Mesothelial cell of epicardium (in vitro differentiated cells): ENCODE measurements around the gene DLK1. TPM values are rescaled to one million over a fixed set of nuclear protein-coding genes. Genes with fewer than 3 reads are reported as not detected.
A peak's percentile ranks its signal among the peaks of the same experiment; 100 is the strongest.

Experiments used
- DNase-seq, 2 experiments: peaks; one replicate each; pipeline ENCODE4 v3.0.0; 2021; ENCODE audit warnings: low spot score in 2 of 2; ENCODE audit not compliant: unreplicated experiment in 2 of 2
- H3K27ac Mint-ChIP-seq: 2 replicates; pipeline ENCODE4 v1.8.0; 2021; ENCODE audit warnings: mixed read lengths
- H3K27me3 Mint-ChIP-seq: 2 replicates; pipeline ENCODE4 v1.8.0; 2021; ENCODE audit warnings: low read depth, mixed read lengths
- H3K36me3 Mint-ChIP-seq: 2 replicates; pipeline ENCODE4 v1.8.0; 2021; ENCODE audit warnings: mixed read lengths
- H3K4me1 Mint-ChIP-seq: 2 replicates; pipeline ENCODE4 v1.8.0; 2021; ENCODE audit warnings: mixed read lengths
- H3K4me3 Mint-ChIP-seq: 2 replicates; pipeline ENCODE4 v1.8.0; 2021; ENCODE audit warnings: mild to moderate bottlenecking, moderate library complexity, mixed read lengths
- H3K9me3 Mint-ChIP-seq: 2 replicates; pipeline ENCODE4 v1.8.0; 2021; ENCODE audit warnings: mixed read lengths
- CTCF ChIP-seq: fragments of 200-600 bp; sonication (generic); IDR thresholded peaks from one replicate; pipeline ENCODE4 v1.5.0; 2021; ENCODE audit warnings: antibody characterized with exemption; ENCODE audit not compliant: unreplicated experiment
- total RNA-seq: library from RNA; stranded (reverse); gene quantifications from 3 replicates; pipeline ENCODE4 v1.2.1, GENCODE V29; 2021

The DLK1 gene
- total RNA-seq, 1 donor from 2014 or later: 1,080 TPM

GRCh38 chr14:100723135-100723829, 3.4 kb upstream of the DLK1 start:
- Mint-ChIP-seq H3K9me3 (no peaks in the 10 kb centered on the region), H3K4me3 (no peak overlapping the region), H3K27ac (no peak overlapping the region), H3K4me1 (peaks cover 52% of the 10 kb centered on the region), H3K36me3 (no peaks in the 10 kb centered on the region), H3K27me3 (peaks cover 47% of the 10 kb centered on the region)
- TF ChIP-seq CTCF: no peak
- no peak for DNase-seq

GRCh38 chr14:100723830-100724437, 2.8 kb upstream of the DLK1 start:
- no peak for DNase-seq
- Mint-ChIP-seq H3K9me3 (no peaks in the 10 kb centered on the region), H3K27me3 (peaks cover 46% of the 10 kb centered on the region), H3K27ac (peak overlapping the region; percentile 64), H3K4me3 (no peak overlapping the region), H3K36me3 (no peaks in the 10 kb centered on the region), H3K4me1 (peaks cover 56% of the 10 kb centered on the region)
- TF ChIP-seq CTCF: no peak

- Mint-ChIP-seq H3K36me3 (no peaks in the 10 kb centered on the region), H3K27ac (peak overlapping the region; percentile 30), H3K4me3 (no peak overlapping the region), H3K27me3 (peaks cover 50% of the 10 kb centered on the region), H3K4me1 (peaks cover 60% of the 10 kb centered on the region), H3K9me3 (no peaks in the 10 kb centered on the region)
- DNase-seq: no peak
- TF ChIP-seq CTCF: no peak
Measured at GRCh38 chr14:100724536-100724935, 2.2 kb upstream of the DLK1 start.

GRCh38 chr14:100725587-100726387, 905 bp upstream of the DLK1 start:
- Mint-ChIP-seq H3K4me3 (peak overlapping the region; percentile 56), H3K9me3 (no peaks in the 10 kb centered on the region)
- DNase-seq: no peak

More at GRCh38 chr14:100725587-100726387, 905 bp upstream of the DLK1 start:
- Mint-ChIP-seq H3K4me1 (peaks cover 61% of the 10 kb centered on the region), H3K27me3 (peaks cover 54% of the 10 kb centered on the region), H3K36me3 (no peaks in the 10 kb centered on the region), H3K27ac (no peak overlapping the region)
- TF ChIP-seq CTCF: no peak
